Activated naive CD8-positive, alpha-beta T cell treated with anti-CD3 and anti-CD28 coated beads, Interleukin-2, amount 50 U/mL, for 16 hours (primary cell): ENCODE measurements around the gene CFAP52.
"Not testable (repeated sequence)": the region's sequence is repeated elsewhere in the genome, so short reads cannot be mapped to it uniquely, and the experiment has no call there.

Experiments
- DNase-seq: peaks from one replicate; pipeline ENCODE4 v3.0.0-alpha.2; 2020; ENCODE audit warnings: low read depth, low spot score

The CFAP52 gene

GRCh38 chr17:9645851-9646545, 69.6 kb downstream of the CFAP52 start:
- DNase-seq = no peak

- no peak for DNase-seq
These were observed 70.1 kb downstream of the CFAP52 start for GRCh38 chr17:9646546-9646885.

GRCh38 chr17:9647014-9647413, 70.6 kb downstream of the CFAP52 start:
- DNase-seq = no peak

GRCh38 chr17:9648521-9649110, 72.2 kb downstream of the CFAP52 start:
- no peak for DNase-seq

DNA sequence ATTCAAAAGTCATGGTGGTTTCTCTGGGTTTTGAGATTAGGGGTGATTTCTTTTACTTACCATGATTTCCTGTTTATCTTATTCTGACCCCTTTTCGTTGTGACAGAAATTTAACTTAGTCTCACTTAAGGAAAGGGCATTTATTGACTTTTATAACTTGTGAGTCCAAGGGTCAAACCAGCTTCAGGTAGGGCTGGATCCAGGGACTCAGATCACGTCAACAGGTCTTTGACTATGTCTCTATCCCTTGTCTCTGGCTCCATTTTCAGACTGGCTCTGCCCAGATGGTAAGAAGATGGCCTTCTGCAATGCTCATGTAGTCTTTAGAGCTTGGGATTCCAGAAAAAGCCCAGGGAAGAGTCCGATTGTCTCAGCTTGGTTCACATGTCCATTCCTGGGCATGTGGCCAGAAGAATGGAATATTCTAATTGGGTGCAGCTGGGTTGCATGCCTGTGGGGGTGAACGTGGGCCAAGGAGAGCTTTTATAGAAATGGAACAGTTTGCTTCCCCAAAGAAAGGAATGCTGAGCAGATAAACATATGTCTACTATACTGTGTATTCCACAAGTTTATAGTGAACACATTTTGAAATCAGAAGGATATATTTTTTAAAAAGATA, 82.3 kb downstream of the CFAP52 start:
- no peak for DNase-seq

DNA sequence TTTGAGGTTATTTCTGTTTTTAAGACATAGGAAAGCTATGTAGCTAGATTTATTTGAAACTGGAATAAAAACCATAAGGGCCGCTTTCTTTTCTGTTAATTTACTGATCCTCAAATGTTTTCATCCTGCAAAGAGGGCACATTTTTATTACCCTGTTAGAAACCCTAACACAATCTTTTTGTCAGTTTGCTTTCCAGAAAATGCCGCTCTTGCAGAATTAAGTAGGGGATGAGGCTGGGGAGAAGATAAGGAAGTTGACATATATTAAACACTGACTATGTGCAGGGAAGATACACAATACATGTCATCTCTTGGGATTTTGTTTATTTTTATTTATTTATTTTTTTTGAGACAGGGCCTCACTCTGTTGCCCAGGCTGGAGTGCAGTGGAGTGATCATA, 84.6 kb downstream of the CFAP52 start:
- DNase-seq = no peak

DNA sequence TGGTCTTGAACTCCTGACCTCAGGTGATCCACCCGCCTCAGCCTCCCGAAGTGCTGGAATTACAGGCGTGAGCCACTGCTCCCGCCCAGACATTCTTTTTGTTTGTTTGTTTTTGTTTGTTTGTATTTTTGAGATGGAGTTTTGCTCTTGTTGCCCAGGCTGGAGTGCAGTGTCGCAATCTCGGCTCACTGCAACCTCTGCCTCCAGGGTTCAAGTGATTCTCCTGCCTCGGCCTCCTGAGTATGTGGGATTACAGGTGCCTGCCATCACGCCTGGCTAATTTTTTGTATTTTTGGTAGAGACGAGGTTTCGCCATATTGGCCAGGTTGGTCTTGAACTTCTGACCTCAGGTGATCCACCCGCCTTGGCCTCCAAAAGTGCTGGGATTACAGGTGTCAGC, 87.1 kb downstream of the CFAP52 start:
- not testable (repeated sequence) for DNase-seq

GRCh38 chr17:9666461-9667050, 90.1 kb downstream of the CFAP52 start:
- no peak for DNase-seq

GRCh38 chr17:9668517-9668916, 92.1 kb downstream of the CFAP52 start:
- DNase-seq = no peak

GRCh38 chr17:9669551-9670008, 93.1 kb downstream of the CFAP52 start:
- no peak for DNase-seq

GRCh38 chr17:9670596-9670995, 94.2 kb downstream of the CFAP52 start:
- DNase-seq = no peak

GRCh38 chr17:9671559-9671958, 95.1 kb downstream of the CFAP52 start:
- DNase-seq = no peak

DNA sequence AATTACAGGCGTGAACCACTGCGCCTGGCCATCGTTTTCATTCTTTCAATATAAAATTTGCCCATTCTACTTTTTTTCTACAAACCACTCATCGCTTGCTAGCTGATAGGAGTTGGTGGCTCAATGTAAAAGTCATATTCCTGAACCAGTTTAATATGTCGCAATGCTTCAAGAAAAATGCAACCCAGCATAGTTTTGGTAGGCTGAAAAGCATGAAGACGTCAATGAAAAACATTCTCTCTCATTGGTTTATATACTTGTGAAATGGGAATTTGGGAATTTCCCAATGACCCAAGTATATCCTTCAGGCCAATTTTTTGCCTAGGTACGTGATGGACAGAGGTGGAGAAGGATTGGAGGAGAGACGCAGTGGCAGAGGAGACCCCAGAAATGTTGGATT, 95.8 kb downstream of the CFAP52 start:
- no peak for DNase-seq

- DNase-seq = no peak
These were observed 96.2 kb downstream of the CFAP52 start for GRCh38 chr17:9672691-9673090.

DNA sequence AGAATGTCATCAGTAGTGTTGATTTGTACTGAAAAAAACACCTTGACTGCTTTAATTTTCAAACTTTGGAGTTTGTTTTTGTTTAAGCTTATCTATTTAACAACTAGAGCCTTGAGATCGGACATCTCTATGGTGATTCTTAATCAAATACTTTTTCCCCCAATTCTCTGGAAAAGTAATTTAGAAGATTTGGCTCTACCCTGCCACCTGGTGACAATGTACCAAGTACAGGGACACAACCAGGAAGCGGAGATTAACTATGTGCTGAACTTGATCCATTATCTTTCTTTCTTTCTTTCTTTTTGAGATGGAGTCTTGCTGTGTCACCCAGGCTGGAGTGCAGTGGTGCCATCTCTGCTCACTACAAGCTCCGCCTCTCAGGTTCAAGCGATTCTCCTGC, 99.6 kb downstream of the CFAP52 start:
- DNase-seq = no peak

- DNase-seq = no peak
These were observed 100.4 kb downstream of the CFAP52 start for GRCh38 chr17:9676820-9677310.

GRCh38 chr17:9677411-9677810, 101.0 kb downstream of the CFAP52 start:
- no peak for DNase-seq

DNA sequence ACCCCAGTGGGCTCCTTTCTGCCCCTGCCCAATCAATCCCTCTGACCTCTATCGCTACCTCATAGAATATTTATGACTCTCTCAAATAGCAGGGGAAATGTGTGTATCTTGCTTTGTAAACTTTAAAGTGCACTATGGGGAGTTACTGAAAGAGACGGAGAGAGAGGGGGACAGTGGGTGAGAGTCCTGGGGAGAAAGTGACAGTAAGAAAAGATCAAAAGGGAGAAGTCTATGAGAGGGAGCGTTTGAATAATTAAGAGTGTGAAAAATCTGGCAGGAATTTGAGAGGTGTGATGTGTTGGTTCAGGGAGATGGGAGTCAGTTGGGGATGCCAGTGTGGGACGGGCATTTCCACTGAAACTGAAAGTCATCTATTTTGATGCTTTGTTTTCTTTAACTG, 101.5 kb downstream of the CFAP52 start:
- no peak for DNase-seq

DNA sequence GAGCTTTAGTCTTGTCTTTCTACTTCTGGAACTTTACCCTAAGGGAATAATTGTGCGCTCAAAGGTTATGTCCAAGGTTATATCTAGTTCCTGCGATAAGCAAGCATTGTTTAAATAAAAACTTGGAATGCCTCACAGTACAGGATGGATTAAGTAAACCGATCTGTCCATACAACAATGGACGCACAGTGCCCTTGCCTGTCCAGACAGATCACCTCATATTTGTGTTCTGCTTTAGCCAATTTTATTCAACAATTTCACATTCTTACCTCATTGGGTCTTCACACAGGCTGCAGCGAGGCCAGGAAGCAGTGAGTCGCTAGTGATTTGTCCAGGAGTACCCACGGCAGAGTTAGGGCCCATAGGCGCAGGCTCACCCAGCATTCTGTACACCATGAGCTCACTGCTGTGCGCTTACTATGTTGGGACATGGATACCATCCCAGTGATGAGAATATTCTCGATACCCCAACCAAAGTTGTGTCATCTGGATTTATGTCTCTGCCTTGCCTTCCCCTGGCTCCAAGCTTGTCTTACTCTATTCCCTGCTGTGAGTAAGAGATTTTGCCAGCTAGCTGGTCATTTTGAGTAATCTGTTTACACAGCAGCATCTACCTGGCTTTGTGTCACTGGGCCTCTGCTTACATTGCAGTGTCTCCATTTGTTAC, 108.6 kb downstream of the CFAP52 start:
- DNase-seq = no peak
